ENCODE results near the gene MYH14. TPM values are rescaled to one million over a fixed set of nuclear protein-coding genes. Genes with fewer than 3 reads are reported as not detected.
"Not testable (repeated sequence)": the region's sequence is repeated elsewhere in the genome, so short reads cannot be mapped to it uniquely, and the experiment has no call there.

The MYH14 gene
- polyA plus RNA-seq, 3 donors, result 23.1 to 33.4 (median 24.1) TPM

- DNase-seq (ENCODE audit: extremely low read depth in 1 of 11, low read depth in 9 of 11, low spot score in 4 of 11), result peak in 7 of 11 donors; percentile 66 to 94 (median 82)
Measured at GRCh38 chr19:50333737-50334617, 130.6 kb downstream of the MYH14 start.

GRCh38 chr19:50334741-50335421 lies 131.5 kb downstream of the MYH14 start:
- DNase-seq (ENCODE audit: extremely low read depth in 1 of 11, low read depth in 9 of 11, low spot score in 4 of 11), result no peak

GRCh38 chr19:50337031-50337430 lies 133.6 kb downstream of the MYH14 start:
- DNase-seq (ENCODE audit: extremely low read depth in 1 of 11, low read depth in 9 of 11, low spot score in 4 of 11), result not testable (repeated sequence)

- no peak for DNase-seq (ENCODE audit: extremely low read depth in 1 of 11, low read depth in 9 of 11, low spot score in 4 of 11)
Measured at GRCh38 chr19:50340331-50340730, 136.9 kb downstream of the MYH14 start.

GRCh38 chr19:50341091-50341564 lies 137.7 kb downstream of the MYH14 start:
- no peak for DNase-seq (ENCODE audit: extremely low read depth in 1 of 11, low read depth in 9 of 11, low spot score in 4 of 11)

- DNase-seq (ENCODE audit: extremely low read depth in 1 of 11, low read depth in 9 of 11, low spot score in 4 of 11), result no peak
Measured at GRCh38 chr19:50344661-50345318, 141.4 kb downstream of the MYH14 start.

- DNase-seq (ENCODE audit: extremely low read depth in 1 of 11, low read depth in 9 of 11, low spot score in 4 of 11), result not testable (repeated sequence)
Measured at GRCh38 chr19:50347089-50347581, 143.7 kb downstream of the MYH14 start.

- DNase-seq (ENCODE audit: extremely low read depth in 1 of 11, low read depth in 9 of 11, low spot score in 4 of 11), result no peak
Measured at GRCh38 chr19:50349277-50350057, 146.0 kb downstream of the MYH14 start.

GRCh38 chr19:50352242-50352641 lies 148.8 kb downstream of the MYH14 start:
- DNase-seq (ENCODE audit: extremely low read depth in 1 of 11, low read depth in 9 of 11, low spot score in 4 of 11), result no peak

GRCh38 chr19:50353487-50353880 lies 150.1 kb downstream of the MYH14 start:
- DNase-seq (ENCODE audit: extremely low read depth in 1 of 11, low read depth in 9 of 11, low spot score in 4 of 11), result not testable (repeated sequence)

GRCh38 chr19:50356691-50357177 lies 153.3 kb downstream of the MYH14 start:
- DNase-seq (ENCODE audit: extremely low read depth in 1 of 11, low read depth in 9 of 11, low spot score in 4 of 11), result no peak

GRCh38 chr19:50357178-50358100 lies 154.0 kb downstream of the MYH14 start:
- peak in 5 of 11 donors; percentile 45 to 62 (median 56) for DNase-seq (ENCODE audit: extremely low read depth in 1 of 11, low read depth in 9 of 11, low spot score in 4 of 11)

GRCh38 chr19:50358483-50359327 lies 155.3 kb downstream of the MYH14 start:
- DNase-seq (ENCODE audit: extremely low read depth in 1 of 11, low read depth in 9 of 11, low spot score in 4 of 11), result peak in 5 of 11 donors; percentile 43 to 71 (median 48)

- no peak for DNase-seq (ENCODE audit: extremely low read depth in 1 of 11, low read depth in 9 of 11, low spot score in 4 of 11)
Measured at GRCh38 chr19:50359328-50359818, 156.0 kb downstream of the MYH14 start.
